WTC11 (cell line): ENCODE data around the gene KCNH6. TPM values are rescaled to one million over a fixed set of nuclear protein-coding genes. Genes with fewer than 3 reads are reported as not detected.

ENCODE experiments used
- ATAC-seq: fragments of 200-7000 bp; cut with Tn5 transposase; 2 replicates; pipeline ENCODE4 v1.10.0; 2021; ENCODE audit warnings: mild to moderate bottlenecking, moderate library complexity
- CTCF ChIA-PET: fragments of 300-600 bp; sonication (Branson Sonifier 250); formaldehyde crosslinking; loops from one replicate; lab custom pipeline; 2021; ENCODE audit warnings: antibody characterized with exemption; lab: Charles Lee
- POLR2A ChIA-PET: fragments of 350-600 bp; sonication (Branson Sonifier 250); formaldehyde crosslinking; loops from one replicate; lab custom pipeline; 2021; ENCODE audit warnings: antibody characterized with exemption; lab: Charles Lee
- DNase-seq: peaks from one replicate; pipeline ENCODE4 v3.0.0; 2021; ENCODE audit warnings: low spot score
- H3K27ac Mint-ChIP-seq: 2 replicates; pipeline ENCODE4 v1.8.0; 2021; ENCODE audit warnings: mixed read lengths
- H3K27me3 Mint-ChIP-seq: 2 replicates; pipeline ENCODE4 v1.8.0; 2021; ENCODE audit warnings: low read depth, mild to moderate bottlenecking, moderate library complexity, mixed read lengths
- H3K36me3 Mint-ChIP-seq: 2 replicates; pipeline ENCODE4 v1.8.0; 2021; ENCODE audit warnings: mixed read lengths
- H3K4me1 Mint-ChIP-seq: 2 replicates; pipeline ENCODE4 v1.8.0; 2022; ENCODE audit warnings: mixed read lengths
- H3K4me3 Mint-ChIP-seq: 2 replicates; pipeline ENCODE4 v1.8.0; 2021; ENCODE audit warnings: mild to moderate bottlenecking, moderate library complexity, mixed read lengths
- H3K9me3 Mint-ChIP-seq: 2 replicates; pipeline ENCODE4 v1.8.0; 2021; ENCODE audit warnings: mixed read lengths
- AR ChIP-seq: fragments of 250-450 bp; sonication (Bioruptor Pico); IDR thresholded peaks from 2 replicates; pipeline ENCODE4 v1.9.0; 2021; ENCODE audit warnings: mild to moderate bottlenecking
- CREB1 ChIP-seq: sonication (generic); formaldehyde crosslinking; IDR thresholded peaks from 2 replicates; pipeline ENCODE4 v1.8.0; 2023; ENCODE audit warnings: mild to moderate bottlenecking, missing genetic modification reagents
- E2F1 ChIP-seq: sonication (generic); formaldehyde crosslinking; IDR thresholded peaks from 2 replicates; pipeline ENCODE4 v1.8.0; 2022; ENCODE audit warnings: mild to moderate bottlenecking, missing genetic modification reagents
- E2F4 ChIP-seq: sonication (generic); formaldehyde crosslinking; IDR thresholded peaks from 2 replicates; pipeline ENCODE4 v1.8.1; 2022; ENCODE audit warnings: low read depth, mild to moderate bottlenecking, moderate library complexity, missing genetic modification reagents, borderline replicate concordance
- ELF4 ChIP-seq: sonication (generic); formaldehyde crosslinking; IDR thresholded peaks from 2 replicates; pipeline ENCODE4 v1.8.1; 2022; ENCODE audit warnings: low read depth, mild to moderate bottlenecking, moderate library complexity, missing genetic modification reagents
- ESRRA ChIP-seq: sonication (generic); formaldehyde crosslinking; IDR thresholded peaks from 2 replicates; pipeline ENCODE4 v1.8.1; 2022; ENCODE audit warnings: mild to moderate bottlenecking, missing genetic modification reagents, borderline replicate concordance
- ETV6 ChIP-seq: sonication (generic); formaldehyde crosslinking; IDR thresholded peaks from 2 replicates; pipeline ENCODE4 v1.8.1; 2022; ENCODE audit warnings: mild to moderate bottlenecking, missing genetic modification reagents
- GABPB1 ChIP-seq: sonication (generic); formaldehyde crosslinking; IDR thresholded peaks from 2 replicates; pipeline ENCODE4 v1.8.1; 2023; ENCODE audit warnings: mild to moderate bottlenecking, missing genetic modification reagents
- GRHL2 ChIP-seq: fragments of 250-450 bp; sonication (Bioruptor Pico); IDR thresholded peaks from 2 replicates; pipeline ENCODE4 v1.8.0; 2022; ENCODE audit warnings: mild to moderate bottlenecking, moderate library complexity; ENCODE audit not compliant: insufficient replicate concordance, severe bottlenecking
- GTF2I ChIP-seq: fragments of 250-450 bp; sonication (Bioruptor Pico); conservative IDR thresholded peaks from 2 replicates; pipeline ENCODE4 v1.4.0; 2021; ENCODE audit warnings: mild to moderate bottlenecking
- MYBL2 ChIP-seq: sonication (generic); formaldehyde crosslinking; IDR thresholded peaks from 2 replicates; pipeline ENCODE4 v1.8.1; 2023; ENCODE audit warnings: mild to moderate bottlenecking, moderate library complexity, missing genetic modification reagents
- PREB ChIP-seq: sonication (generic); formaldehyde crosslinking; IDR thresholded peaks from 2 replicates; pipeline ENCODE4 v1.8.1; 2022; ENCODE audit warnings: mild to moderate bottlenecking, missing genetic modification reagents, moderate library complexity, borderline replicate concordance
- PRRX2 ChIP-seq: fragments of 250-450 bp; sonication (Bioruptor Pico); IDR thresholded peaks from 2 replicates; pipeline ENCODE4 v1.8.0; 2021; ENCODE audit warnings: mild to moderate bottlenecking
- SOX15 ChIP-seq: fragments of 250-450 bp; sonication (Bioruptor Pico); IDR thresholded peaks from 2 replicates; pipeline ENCODE4 v1.9.0; 2021; ENCODE audit warnings: mild to moderate bottlenecking
- SP1 ChIP-seq: sonication (generic); formaldehyde crosslinking; conservative IDR thresholded peaks from 2 replicates; pipeline ENCODE4 v1.8.1; 2022; ENCODE audit warnings: missing genetic modification reagents
- TEAD4 ChIP-seq: sonication (generic); formaldehyde crosslinking; IDR thresholded peaks from 2 replicates; pipeline ENCODE4 v1.8.0; 2022; ENCODE audit warnings: mild to moderate bottlenecking, missing genetic modification reagents
- ZNF317 ChIP-seq: sonication (generic); formaldehyde crosslinking; IDR thresholded peaks from 2 replicates; pipeline ENCODE4 v1.8.1; 2023; ENCODE audit warnings: low read depth, mild to moderate bottlenecking, moderate library complexity, missing genetic modification reagents, borderline replicate concordance
- ZNF396 ChIP-seq: fragments of 250-450 bp; sonication (Bioruptor Pico); IDR thresholded peaks from 2 replicates; pipeline ENCODE4 v1.8.0; 2021; ENCODE audit warnings: mild to moderate bottlenecking, moderate library complexity, borderline replicate concordance
- ZNF416 ChIP-seq: fragments of 250-450 bp; sonication (Bioruptor Pico); IDR thresholded peaks from 2 replicates; pipeline ENCODE4 v1.9.0; 2021; ENCODE audit warnings: mild to moderate bottlenecking, inconsistent platforms
- ZNF671 ChIP-seq: fragments of 250-450 bp; sonication (Bioruptor Pico); IDR thresholded peaks from 2 replicates; pipeline ENCODE4 v1.8.0; 2021; ENCODE audit warnings: mild to moderate bottlenecking
- ZSCAN18 ChIP-seq: fragments of 250-450 bp; sonication (Bioruptor Pico); IDR thresholded peaks from 2 replicates; pipeline ENCODE4 v2.1.2; 2022; ENCODE audit warnings: mild to moderate bottlenecking, moderate library complexity
- total RNA-seq: library from RNA; stranded (reverse); gene quantifications from 3 replicates; pipeline ENCODE4 v1.2.3, GENCODE V29; 2021
- TF ChIP-seq, protein P1 (sequence below): sonication (generic); formaldehyde crosslinking; IDR thresholded peaks from 2 replicates; pipeline ENCODE4 v1.8.0; 2023; ENCODE audit warnings: missing genetic modification reagents, mild to moderate bottlenecking, borderline replicate concordance
- TF ChIP-seq, protein P2 (sequence below): sonication (generic); formaldehyde crosslinking; conservative IDR thresholded peaks from 2 replicates; pipeline ENCODE4 v1.8.1; 2022; ENCODE audit warnings: mild to moderate bottlenecking, missing genetic modification reagents

Gene KCNH6
- total RNA-seq, 1 experiment from 2014 or later, result 2.1 TPM

- TF ChIP-seq PREB, result no peak
- TF ChIP-seq ZSCAN18 (CRISPR knock-in tag), result no peak
- no peak for TF ChIP-seq PRRX2 (CRISPR knock-in tag)
- TF ChIP-seq TEAD4 (CRISPR knock-in tag), result no peak
- no peak for TF ChIP-seq ESRRA (CRISPR knock-in tag)
- TF ChIP-seq, protein P1, sequence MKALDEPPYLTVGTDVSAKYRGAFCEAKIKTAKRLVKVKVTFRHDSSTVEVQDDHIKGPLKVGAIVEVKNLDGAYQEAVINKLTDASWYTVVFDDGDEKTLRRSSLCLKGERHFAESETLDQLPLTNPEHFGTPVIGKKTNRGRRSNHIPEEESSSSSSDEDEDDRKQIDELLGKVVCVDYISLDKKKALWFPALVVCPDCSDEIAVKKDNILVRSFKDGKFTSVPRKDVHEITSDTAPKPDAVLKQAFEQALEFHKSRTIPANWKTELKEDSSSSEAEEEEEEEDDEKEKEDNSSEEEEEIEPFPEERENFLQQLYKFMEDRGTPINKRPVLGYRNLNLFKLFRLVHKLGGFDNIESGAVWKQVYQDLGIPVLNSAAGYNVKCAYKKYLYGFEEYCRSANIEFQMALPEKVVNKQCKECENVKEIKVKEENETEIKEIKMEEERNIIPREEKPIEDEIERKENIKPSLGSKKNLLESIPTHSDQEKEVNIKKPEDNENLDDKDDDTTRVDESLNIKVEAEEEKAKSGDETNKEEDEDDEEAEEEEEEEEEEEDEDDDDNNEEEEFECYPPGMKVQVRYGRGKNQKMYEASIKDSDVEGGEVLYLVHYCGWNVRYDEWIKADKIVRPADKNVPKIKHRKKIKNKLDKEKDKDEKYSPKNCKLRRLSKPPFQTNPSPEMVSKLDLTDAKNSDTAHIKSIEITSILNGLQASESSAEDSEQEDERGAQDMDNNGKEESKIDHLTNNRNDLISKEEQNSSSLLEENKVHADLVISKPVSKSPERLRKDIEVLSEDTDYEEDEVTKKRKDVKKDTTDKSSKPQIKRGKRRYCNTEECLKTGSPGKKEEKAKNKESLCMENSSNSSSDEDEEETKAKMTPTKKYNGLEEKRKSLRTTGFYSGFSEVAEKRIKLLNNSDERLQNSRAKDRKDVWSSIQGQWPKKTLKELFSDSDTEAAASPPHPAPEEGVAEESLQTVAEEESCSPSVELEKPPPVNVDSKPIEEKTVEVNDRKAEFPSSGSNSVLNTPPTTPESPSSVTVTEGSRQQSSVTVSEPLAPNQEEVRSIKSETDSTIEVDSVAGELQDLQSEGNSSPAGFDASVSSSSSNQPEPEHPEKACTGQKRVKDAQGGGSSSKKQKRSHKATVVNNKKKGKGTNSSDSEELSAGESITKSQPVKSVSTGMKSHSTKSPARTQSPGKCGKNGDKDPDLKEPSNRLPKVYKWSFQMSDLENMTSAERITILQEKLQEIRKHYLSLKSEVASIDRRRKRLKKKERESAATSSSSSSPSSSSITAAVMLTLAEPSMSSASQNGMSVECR, result no peak
- TF ChIP-seq GABPB1 (CRISPR knock-in tag), result no peak
Observed at GRCh38 chr17:63544467-63545301, 21.5 kb downstream of the KCNH6 start (continued).

DNA sequence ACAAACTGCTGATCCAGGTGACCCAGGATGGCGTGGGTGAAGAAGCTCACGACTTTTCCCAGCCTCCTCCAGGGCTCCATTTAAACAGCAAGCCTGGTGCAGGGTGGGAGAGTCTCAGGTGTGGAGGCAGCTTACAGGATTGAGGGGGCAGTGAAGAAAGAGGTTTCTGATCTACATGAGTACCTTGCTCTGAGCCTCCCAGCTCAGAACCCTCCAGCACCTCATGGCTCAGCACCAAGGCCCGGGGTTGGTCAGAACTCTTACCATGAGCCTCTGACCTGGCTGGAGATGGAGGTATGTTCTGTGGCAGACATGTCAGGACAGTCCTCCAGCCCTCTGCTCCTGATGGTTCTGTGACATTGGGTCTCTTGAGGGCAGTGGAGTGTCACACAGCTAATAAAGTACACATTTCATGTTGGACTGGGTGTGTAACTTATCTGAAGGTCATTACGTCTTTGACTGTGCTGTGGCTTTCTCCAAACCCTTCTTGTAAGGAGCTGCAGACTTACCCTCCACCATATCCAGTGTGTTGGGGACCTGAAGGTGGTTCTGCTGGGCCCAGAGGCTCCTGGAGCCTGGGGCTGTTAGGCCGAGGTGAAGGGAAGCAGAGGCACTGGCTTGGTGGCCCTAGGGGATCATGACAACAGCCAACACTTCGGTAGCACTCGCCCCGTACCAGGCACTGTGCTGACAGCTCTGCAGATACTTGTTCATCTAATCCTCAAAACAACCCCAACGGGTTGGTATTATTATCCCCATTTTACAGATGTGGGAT lies 23.3 kb downstream of the KCNH6 start:
- Mint-ChIP-seq H3K27ac (no peak overlapping the region), H3K27me3 (no peaks in the 10 kb centered on the region), H3K4me1 (peaks cover 21% of the 10 kb centered on the region), H3K36me3 (no peaks in the 10 kb centered on the region), H3K9me3 (no peaks in the 10 kb centered on the region), H3K4me3 (no peak overlapping the region)
- no peak for ATAC-seq
- ChIA-PET POLR2A (no interaction called here), CTCF (interaction anchor here (0.6 kb wide), 1 partner anchor 63 kb away, joined by 4 read pairs; no protein-coding TSS in a partner anchor)
- no peak for DNase-seq
- TF ChIP-seq E2F4 (CRISPR knock-in tag) (no peak), ZNF416 (CRISPR knock-in tag) (no peak), ZNF671 (no peak), CREB1 (no peak), GRHL2 (CRISPR knock-in tag) (no peak), SOX15 (no peak), SP1 (CRISPR knock-in tag) (no peak), GTF2I (CRISPR knock-in tag) (no peak), E2F1 (CRISPR knock-in tag) (no peak), ZNF317 (CRISPR knock-in tag) (no peak), MYBL2 (no peak), ELF4 (CRISPR knock-in tag) (no peak), ETV6 (CRISPR knock-in tag) (no peak), ZNF396 (CRISPR knock-in tag) (no peak), AR (no peak)
- TF ChIP-seq, protein P2, sequence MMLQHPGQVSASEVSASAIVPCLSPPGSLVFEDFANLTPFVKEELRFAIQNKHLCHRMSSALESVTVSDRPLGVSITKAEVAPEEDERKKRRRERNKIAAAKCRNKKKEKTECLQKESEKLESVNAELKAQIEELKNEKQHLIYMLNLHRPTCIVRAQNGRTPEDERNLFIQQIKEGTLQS, result no peak
